Suppressor macrophage treated with lipopolysaccharide for 4 hours (primary cell): Measurements from ENCODE around the gene FBXL20.
"Not testable (repeated sequence)": the region's sequence is repeated elsewhere in the genome, so short reads cannot be mapped to it uniquely, and the experiment has no call there.

Experiments
- DNase-seq: peaks from one replicate; pipeline ENCODE4 v3.0.0-alpha.2; 2020

Gene FBXL20

DNA sequence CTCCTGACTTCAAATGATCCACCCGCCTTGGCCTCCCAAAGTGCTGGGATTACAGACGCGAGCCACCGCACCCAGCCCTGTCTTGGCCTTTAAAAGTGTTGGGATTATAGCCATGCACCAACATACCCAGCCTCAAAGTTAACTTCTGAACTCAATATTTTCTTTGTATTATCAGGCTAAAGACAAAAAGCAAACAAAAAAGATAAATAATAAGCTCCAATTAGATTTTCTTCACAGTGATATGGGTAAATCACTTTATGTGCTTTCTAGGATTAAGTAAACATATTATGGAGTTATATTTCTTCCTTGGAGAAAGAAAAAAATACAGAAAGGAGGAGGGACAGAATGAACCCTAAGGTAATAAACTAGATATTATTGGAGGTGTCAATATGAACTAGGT lies 74.3 kb downstream of the FBXL20 start:
- DNase-seq: no peak

DNA sequence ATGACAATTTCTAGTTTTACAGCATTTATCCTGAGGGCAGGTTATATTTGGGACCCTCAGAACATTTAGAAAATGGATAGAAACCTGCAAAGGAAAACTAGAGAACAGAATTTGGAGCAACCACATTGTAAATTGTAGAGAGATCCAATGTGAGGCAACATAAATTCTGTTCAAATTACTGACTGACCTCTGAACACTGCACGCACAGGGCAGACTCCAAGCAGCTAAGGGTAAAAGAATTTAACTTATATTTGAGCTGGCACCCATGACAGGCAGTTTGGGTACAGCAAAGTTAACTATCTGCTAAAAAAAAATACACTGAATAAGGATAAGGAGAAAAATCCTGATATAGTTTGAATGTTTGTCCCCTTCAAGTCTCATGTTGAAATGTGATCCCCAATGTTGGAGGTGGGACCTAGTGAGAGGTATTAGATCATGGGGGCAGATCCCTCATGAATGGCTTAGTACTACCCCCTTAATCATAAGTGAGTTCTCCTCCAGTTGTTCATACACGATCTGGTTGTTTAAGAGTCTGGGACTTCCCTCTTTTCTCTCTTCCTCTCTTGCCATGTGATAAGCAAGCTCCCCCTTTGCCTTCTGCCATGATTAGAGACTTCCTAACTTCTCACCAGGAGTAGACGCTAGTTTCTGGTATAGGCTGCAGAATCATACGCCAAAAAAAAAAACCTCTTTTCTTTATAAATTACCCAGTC lies 75.7 kb downstream of the FBXL20 start:
- DNase-seq: peak; percentile 70

DNA sequence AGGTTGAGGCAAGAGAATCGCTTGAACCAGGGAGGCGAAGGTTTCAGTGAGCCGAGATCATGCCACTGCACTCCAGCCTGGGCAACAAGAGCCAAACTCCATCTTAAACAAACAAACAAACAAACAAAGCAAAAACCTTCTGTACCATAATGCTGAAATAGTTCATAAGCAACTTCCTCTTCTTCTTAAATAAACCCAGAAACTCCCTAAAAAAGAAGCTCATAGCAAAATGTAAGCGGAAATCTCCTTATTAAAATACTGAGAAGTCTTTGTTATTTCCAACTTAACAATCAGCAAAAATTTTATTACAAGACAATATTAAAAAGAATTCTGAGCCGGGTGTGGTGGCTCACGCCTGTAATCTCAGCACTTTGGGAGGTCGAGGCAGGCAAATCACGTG lies 82.8 kb downstream of the FBXL20 start:
- peak; percentile 23 for DNase-seq

DNA sequence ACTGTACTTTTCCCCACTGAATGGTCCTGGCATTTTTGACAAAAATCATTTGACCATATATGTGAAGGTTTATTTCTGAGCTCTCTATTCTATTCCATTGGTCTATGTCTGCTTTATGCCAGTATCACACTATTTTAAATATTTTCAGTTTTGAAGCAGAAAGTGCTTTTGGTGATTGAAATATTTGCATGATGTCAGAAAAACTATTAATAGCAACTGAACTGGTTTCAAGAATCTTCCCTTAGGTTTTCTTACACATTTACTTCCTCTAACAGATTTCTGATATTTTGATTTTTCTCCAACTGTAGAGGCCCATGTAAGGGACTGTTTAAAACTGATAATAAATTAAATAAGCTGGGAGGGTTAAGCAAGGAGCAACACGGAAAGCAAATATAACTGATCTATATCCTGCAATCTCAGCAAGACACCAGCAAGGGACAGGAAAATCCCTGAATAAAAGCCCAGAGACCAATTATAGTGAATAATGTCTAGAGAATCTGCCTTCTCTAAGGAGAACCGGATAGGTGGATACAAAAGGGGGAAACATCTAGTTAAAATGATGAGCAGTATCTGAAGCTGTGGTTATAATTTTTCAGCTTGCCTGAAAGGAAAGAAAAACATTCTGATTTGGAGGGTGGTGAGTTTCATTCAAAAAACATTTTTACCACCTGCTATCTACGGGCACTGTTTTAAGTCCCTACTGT lies 94.8 kb downstream of the FBXL20 start:
- DNase-seq: peak; percentile 41

GRCh38 chr17:39305978-39306377 lies 95.4 kb downstream of the FBXL20 start:
- DNase-seq: no peak

- no peak for DNase-seq
Observed at GRCh38 chr17:39304188-39304587, 97.2 kb downstream of the FBXL20 start.

GRCh38 chr17:39294060-39294459 lies 107.4 kb downstream of the FBXL20 start:
- no peak for DNase-seq

DNA sequence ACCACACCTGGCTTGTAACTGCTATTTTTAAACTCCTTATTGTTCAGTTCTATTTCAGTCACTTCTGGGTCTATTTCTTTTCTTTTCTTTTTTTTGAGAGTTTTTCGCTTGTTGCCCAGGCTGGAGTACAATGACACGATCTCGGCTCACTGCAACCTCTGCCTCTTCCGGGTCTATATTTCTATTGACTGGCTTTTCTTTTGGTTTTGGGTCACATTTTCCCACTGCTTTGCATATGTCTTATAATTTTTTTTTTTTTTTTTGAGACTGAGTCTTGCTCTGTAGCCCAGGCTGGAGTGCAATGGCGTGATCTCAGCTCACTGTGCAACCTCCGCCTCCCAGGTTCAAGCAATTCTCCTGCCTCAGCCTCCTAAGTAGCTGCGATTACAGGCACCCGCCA lies 108.9 kb downstream of the FBXL20 start:
- not testable (repeated sequence) for DNase-seq

GRCh38 chr17:39286513-39286912 lies 114.9 kb downstream of the FBXL20 start:
- not testable (repeated sequence) for DNase-seq

GRCh38 chr17:39284685-39285084 lies 116.7 kb downstream of the FBXL20 start:
- no peak for DNase-seq

- no peak for DNase-seq
Observed at GRCh38 chr17:39283896-39284295, 117.5 kb downstream of the FBXL20 start.

DNA sequence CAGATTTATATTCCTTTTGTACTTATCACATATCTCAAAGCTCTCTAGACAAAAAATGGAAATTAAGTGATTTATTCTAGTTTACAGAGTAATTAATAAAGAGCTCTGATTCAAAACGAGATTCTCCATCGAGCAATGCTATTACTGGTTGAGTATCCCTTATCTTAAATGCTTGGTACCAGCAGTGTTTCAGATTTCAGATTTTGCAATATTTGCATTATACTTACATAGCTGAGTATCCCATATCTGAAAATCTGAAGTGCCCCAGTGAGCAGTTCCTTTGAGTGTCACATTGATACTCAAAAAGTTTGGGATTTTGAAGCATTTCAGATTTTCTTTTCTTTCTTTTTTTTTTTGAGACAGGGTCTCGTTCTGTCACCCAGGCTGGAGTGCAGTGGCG lies 118.3 kb downstream of the FBXL20 start:
- no peak for DNase-seq

DNA sequence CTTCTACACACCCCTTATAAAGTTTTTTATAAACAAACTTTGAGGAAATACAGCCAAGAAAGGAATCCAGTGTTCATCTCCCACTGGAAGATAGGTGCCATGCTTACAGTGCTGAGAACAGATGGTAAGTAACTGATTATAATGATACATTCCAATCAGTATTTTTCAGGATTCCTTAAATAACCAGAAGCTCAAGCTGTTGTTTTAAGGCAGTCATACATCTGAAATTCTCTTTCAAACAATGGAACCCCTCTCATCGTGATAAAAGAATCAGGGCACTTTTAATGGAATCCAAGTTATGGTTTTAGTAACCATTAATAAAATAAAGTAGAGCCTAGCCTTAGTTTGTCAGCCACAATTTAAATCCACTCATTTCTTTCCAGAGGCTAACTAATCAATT lies 119.6 kb downstream of the FBXL20 start:
- DNase-seq: no peak

DNA sequence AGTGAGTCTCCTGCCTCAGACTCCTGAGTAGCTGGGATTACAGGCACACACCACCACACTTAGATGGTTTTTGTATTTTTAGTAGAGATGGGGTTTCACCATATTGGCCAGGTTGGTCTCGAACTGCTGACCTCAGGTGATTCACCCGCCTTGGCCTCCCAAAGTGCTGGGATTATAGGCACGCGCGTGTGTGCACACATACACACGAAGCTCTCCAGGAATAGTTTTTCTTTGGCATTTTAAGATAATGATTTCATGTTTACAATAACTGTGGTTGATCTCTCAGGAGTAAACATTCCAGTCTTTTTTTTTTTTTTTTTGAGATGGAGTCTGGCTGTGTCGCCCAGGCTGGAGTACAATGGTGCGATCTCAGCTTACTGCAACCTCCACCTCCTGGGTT lies 123.2 kb downstream of the FBXL20 start:
- not testable (repeated sequence) for DNase-seq

- no peak for DNase-seq
Observed at GRCh38 chr17:39277110-39277509, 124.3 kb downstream of the FBXL20 start.

DNA sequence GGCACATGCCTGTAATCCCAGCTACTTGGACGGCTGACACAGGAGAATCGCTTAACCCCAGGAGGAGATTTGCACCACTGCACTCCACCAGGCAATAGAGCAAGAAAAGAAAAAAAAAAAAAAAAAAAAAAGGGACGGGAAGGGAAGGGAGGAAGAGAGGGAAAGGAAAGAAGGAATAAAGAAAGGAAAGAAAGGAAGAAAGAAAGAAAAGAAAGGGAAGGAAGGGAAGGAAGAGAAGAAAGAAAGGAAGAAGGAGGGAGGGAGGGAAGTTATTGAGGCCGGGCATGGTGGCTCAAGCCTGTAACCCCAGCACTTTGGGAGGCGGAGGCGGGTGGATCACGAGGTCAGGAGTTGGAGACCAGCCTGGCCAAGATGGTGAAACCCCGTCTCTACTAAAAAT lies 125.3 kb downstream of the FBXL20 start:
- no peak for DNase-seq

- DNase-seq: no peak
Observed at GRCh38 chr17:39271546-39271945, 129.9 kb downstream of the FBXL20 start.

DNA sequence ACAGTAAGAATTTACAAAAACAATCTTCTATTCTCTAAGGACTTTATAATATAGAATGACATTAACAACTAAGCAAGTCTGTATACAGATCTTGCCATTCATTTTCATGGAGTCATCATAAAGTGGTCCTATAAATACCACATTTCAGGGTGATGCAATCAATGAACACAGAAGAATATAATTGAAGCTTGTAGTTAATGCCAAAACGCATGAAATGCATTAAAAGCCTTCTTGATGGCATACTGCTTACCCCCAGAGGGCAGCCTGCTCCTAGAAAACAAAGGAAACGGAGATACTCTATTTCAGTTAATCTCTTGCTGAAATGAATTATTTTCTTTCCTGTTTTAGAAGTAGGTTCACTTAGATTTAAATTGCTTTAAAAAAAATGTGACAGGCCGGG lies 130.5 kb downstream of the FBXL20 start:
- peak; percentile 60 for DNase-seq

DNA sequence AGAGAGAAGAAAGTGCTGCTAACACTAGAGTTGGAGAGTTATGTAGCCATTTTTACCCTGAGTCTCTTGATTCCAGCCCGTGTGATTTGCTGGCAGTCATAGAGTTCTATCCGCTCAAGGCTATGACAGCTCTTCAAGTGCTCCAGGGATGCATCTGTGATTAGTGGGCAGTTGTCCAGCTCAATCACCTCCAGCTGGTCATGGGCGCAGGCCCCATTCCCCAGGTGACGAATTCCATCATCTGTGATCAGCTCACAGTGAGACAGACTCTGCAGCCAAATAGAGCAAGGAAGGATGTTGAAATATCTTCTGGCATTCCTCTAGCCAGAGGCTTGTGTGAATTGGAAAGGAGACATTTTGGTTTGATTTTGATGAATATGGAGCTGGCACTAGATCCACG lies 137.3 kb downstream of the FBXL20 start:
- DNase-seq: no peak

DNA sequence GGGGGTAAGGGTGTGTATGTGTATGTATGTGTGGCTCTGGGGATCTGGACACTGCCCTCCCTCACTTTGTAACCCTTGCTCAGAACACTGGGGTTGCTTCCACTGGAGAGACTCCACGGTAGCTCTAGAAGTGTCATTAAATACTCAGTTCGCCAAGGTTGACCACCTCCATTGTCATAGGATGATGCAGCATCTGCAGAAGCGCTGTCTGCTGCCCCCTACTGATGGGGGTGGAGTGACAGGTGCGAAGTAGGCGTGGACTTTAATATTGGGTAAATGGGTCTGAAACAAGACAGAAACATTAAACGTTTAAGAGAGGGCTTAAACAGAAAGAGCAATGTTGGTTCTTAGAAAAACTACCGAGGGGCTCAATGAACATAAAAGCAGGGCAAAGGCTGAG lies 140.1 kb downstream of the FBXL20 start:
- no peak for DNase-seq

- DNase-seq: no peak
Observed at GRCh38 chr17:39252788-39253460, 148.5 kb downstream of the FBXL20 start.

GRCh38 chr17:39251997-39252396 lies 149.4 kb downstream of the FBXL20 start:
- DNase-seq: no peak

DNA sequence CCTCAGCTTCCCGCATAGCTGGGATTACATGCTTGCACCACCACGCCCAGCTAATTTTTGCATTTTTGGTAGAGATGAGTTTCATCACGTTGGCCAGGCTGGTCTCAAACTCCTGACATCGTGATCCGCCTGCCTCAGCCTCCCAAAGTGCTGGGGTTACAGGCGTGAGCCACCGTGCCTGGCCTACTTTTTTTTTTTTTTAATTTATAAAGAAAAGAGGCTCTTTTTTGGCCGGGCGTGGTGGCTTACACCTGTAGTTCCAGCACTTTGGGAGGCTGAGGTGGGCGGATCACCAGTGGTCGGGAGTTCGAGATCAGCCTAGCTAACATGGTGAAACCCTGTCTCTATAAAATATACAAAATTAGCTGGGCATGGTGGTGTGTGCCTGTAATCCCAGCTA lies 151.3 kb downstream of the FBXL20 start:
- not testable (repeated sequence) for DNase-seq

DNA sequence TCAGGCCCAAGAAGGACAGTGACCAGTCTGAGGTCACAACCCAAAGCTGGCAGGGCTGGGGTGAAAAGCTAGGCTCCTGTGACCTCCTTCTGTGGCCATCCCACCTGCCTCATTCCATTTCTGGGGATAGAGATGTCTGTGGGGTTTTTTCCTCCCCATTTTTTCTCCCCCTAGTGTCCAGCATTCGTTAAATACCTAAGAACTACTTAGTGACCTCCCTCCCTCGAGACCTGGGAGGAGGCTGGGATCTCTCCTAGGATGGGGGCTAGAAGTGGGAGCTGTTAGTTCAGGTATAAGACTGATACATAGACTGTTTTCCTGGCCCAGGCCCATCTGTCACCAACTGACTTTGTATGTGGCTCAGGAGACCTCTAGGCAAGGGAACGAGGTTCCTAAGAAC lies 155.2 kb downstream of the FBXL20 start:
- no peak for DNase-seq
